ELF-1 (cell line): Measurements from ENCODE around the gene HNF1B.
"Not testable (repeated sequence)": the region's sequence is repeated elsewhere in the genome, so short reads cannot be mapped to it uniquely, and the experiment has no call there.

Experiments used
- DNase-seq: peaks from one replicate; pipeline ENCODE4 v3.0.0-alpha.2; 2016; ENCODE audit warnings: low read depth, low spot score

Gene HNF1B, protein sequence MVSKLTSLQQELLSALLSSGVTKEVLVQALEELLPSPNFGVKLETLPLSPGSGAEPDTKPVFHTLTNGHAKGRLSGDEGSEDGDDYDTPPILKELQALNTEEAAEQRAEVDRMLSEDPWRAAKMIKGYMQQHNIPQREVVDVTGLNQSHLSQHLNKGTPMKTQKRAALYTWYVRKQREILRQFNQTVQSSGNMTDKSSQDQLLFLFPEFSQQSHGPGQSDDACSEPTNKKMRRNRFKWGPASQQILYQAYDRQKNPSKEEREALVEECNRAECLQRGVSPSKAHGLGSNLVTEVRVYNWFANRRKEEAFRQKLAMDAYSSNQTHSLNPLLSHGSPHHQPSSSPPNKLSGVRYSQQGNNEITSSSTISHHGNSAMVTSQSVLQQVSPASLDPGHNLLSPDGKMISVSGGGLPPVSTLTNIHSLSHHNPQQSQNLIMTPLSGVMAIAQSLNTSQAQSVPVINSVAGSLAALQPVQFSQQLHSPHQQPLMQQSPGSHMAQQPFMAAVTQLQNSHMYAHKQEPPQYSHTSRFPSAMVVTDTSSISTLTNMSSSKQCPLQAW

GRCh38 chr17:37744961-37745800, at the start of gene HNF1B:
HNF1B (minus strand) TSS chr17:37745059; CDS start chr17:37744884, 175 bp downstream.
- peak; percentile 55 for DNase-seq

- DNase-seq = no peak
Measured at GRCh38 chr17:37792787-37793186, 47.9 kb upstream of the HNF1B start.

DNA sequence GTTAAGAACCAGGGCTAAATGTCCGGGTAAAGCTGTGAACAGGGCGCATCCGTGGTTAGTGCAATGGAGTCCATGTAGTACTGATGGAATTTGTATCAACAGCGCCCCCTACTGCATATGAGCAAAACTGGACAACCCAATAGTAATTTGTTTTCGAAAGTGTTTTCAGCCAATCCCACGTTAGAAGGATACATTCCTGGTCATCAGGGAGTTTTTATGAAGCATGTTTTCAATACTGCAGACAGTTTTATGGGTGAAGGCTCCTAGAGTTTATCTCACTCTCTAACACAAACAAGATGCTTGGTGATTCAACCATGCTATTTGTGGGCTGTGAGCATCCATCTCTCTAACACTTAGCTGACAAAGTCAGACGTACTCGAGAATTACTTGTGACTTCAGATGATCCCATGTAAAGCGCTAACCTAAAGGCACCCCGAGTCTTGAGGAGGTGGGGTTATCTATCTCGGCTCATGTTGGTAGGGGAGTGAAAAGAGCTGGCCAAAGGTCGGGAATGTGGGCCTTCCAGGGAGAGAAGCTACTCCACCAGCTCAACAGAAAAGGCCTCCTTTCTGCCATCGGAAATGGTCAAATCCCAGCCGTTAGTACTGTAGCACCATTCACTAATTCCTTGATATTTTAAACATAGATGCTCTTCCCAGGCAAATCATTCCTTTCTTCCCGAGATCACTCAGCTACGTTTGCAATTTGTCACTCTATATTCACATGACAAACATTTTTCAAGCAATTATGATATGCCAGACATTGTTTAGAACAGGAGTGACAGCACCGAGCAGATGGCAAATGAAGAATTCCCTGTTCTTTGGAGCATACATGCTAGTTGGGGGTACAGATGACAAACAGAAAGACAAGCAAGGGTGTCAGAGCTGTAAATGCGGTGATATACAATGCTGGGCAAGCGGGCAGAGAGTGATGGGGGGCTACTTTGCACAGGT, 46.9 kb upstream of the HNF1B start:
- peak; percentile 40 for DNase-seq

DNA sequence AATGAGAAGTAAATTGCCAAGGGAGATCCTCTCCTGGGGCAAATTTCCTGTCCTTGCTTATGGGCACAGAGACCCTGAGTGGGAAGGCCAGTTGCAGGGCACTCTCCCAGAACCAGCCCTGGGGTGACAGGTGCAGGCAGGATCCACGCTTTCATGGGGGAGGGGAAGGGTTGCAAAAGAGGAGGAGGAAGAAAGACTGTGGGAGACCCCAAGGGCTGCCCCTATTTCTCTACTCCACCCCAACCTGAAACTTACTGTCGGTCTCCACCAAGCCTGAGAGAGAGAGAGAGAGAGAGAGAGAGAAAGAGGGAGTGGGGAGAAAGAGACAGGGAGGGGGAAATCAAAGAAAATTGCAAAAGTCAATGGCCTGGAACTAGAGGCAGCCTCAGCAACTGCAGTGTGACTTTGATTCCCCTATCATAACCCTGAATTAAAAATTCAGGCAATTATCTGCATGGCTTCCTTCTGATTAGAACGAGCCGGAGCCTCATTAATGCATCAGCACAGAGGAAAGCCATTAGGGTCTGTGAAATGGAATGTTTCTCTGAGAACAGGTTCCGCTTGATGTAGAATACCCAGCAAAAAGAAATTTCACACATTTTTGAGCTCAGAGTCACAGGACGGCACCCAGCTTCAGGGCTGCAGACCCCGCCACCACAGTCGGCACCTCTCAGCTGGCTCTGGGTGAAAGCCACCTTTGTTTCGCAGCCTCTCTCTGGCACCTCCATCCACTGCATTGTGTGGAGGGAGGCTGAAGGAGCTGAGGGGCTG, 45.1 kb upstream of the HNF1B start:
- no peak for DNase-seq

DNA sequence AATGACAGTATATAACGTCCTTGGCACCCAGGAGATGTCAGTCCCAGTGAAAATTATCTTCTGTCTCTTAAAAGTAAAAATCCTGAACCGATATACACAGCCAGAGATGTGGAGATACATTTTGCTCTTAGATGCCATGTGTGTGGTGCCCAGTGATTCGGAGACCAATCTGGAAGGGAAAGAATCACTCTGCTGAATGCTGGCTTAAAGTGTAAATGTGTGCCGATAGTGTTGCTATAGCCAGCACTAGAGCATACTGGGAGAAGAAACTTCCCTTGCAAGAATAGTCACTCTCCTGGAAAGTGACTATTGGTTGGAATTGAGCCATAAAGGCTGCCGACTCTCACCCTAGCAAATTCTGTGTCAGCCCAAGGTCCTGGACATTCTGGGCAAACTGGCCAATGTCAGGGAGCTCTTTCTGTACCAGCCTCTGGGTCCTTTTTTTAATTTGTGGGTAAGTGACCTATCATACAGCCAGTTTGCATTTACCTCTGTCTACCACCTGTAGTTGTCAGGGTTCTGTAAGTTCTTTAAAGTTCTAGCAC, 44.2 kb upstream of the HNF1B start:
- DNase-seq = no peak

DNA sequence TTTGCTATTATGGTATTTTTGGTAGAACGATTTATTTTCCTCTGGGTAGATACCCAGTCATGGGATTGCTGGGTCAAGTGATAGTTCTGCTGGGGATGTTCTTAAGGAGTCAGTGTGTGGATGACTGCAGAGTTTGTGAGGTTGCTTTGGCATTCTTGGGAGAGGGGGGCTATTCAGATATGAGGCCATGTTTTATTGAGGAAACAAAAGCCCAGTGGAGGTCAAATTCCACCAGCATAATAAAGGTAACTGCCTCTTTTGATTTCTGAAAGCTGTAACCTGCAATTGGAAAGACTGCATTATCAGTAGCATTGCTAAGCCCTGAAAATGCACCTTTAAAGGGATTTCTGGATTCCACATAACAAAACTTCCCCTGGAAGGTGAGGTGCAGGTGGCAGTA, 43.7 kb upstream of the HNF1B start:
- DNase-seq = no peak

- DNase-seq = no peak
Measured at GRCh38 chr17:37787055-37787757, 42.3 kb upstream of the HNF1B start.

GRCh38 chr17:37786481-37786880, 41.6 kb upstream of the HNF1B start:
- no peak for DNase-seq

- not testable (repeated sequence) for DNase-seq
Measured at GRCh38 chr17:37782460-37782859, 37.6 kb upstream of the HNF1B start.

DNA sequence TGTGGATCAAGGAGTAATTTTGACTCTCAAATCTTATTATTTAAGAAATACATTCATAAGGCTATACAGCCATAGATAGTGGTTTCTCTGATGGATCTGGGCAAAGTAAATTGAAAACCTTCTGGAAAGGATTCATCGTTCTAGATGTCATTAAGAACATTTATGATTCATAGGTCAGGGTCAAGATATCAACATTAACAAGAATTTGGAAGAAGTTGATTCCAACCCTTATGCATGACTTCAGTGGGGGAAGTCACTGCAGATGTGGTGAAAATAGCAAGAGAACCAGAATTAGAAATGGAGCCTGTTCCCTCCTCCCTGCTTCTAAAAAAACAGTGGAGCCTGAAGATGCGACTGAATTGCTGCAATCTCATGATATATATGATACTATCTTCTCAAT, 36.6 kb upstream of the HNF1B start:
- DNase-seq = no peak

DNA sequence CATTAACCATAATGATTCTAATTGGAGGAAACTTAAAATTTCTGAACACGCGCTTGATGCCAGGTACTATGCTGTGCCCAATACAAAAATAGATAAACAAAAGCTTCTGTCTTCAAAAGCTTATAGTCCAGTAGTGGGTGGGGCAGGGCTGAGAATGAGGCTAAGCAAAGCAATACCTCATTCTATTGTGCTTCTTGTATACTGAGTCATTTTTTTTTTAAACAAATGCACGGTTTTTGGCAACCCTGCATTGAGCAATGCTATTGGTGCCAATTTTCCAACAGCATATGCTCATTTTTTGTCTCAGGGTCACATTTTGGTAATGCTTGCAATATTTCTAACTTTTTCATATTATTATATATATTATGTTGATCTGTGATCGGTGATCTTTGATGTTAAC, 34.7 kb upstream of the HNF1B start:
- no peak for DNase-seq

DNA sequence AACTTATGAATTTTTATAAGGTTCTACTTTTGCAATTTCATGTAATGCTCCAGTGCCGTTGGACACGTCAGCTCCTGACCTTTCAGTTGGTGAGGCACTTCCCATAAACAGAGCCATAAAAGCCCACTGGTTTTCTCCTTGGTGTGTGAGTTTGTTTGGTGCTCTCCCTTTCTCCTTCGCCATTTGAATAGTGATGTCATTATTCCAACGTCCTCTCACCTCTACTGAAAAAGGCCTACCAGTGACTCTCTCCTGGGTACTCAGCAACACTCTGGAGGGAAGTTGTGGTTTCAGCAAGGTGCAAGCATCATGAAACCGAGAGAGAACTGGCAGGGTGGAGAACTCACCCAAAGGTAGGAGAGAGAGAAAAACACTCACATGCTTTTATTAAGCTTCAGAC, 29.6 kb upstream of the HNF1B start:
- no peak for DNase-seq

- no peak for DNase-seq
Measured at GRCh38 chr17:37772982-37773381, 28.1 kb upstream of the HNF1B start.

DNA sequence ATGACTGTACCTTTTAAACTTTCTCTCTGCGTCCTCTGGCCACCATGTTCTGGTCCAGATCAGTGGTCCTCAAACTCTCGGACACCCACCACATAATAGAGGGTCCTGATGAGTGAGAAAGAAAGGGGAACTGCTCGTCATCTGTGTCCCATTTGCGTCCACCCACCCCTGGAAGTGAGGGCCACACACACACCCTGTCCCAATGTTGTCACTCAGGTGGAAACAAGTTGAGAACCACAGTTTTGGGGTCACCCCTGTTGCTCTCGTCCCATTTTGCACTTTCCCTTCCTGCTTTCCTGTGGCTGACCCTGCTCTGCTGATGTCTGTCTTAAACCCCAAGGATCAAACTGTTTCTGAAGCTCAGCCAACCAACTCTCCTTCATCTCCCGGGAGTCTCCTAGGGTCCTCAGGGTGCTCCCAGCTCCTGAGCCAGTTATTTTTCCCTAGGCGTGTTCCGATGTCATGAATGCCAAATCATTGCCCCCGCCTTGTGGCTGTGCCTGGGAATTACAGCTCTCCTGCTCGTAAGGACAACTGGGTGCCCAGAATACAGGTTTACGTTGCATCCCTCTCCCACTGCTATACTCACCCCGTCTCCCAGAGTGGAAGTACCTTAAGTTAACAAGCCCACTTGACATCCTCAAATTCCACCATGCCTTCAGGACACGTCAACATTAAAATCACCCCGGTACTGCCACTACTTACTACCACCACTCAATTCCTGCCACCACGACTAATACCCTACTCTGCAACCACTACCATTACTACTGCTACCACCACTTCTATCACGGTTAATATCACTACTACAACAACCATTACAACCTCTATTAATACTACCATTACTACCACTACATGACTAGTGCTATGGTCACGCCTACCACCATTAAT, 26.0 kb upstream of the HNF1B start:
- DNase-seq = peak; percentile 46

DNA sequence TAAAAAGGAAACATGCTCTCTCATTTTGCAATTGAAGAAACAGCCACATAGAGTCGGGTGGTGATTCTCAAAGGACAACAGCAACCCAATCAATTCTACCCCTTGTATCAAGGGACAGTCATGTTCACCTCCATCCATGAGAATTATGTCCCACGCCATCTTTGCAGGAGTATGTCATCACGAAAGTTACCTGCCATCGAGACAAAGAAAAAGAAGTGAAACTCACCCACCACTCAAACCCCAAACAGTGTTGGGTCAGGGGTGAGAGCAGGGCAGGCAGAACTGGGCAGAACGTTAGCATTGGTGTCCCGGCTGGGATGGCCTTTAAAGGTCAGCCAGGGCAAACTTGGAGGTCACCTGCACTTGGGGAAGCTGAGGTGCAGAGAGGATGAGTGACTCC, 24.2 kb upstream of the HNF1B start:
- DNase-seq = no peak

GRCh38 chr17:37768438-37768837, 23.6 kb upstream of the HNF1B start:
- no peak for DNase-seq

DNA sequence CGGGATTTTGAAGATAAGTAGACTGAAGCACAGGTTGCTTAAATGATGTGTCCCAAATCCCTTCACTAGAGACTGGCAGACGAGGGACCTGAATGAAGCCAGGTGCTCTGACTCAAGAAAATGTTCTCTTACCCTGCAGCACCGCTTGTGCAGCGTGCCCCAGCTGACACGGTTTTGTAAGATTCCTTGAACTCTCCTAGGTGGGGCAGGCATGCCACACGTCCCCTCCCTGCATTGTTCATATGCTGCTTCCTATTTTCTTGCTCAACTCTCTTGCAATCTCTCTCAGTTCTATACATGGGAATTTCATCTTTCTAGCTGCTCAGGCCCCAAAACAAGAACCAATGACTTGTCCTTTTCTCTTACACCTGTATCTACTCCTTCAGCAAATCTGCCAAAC, 22.1 kb upstream of the HNF1B start:
- DNase-seq = no peak

GRCh38 chr17:37764383-37764782, 19.5 kb upstream of the HNF1B start:
- no peak for DNase-seq

DNA sequence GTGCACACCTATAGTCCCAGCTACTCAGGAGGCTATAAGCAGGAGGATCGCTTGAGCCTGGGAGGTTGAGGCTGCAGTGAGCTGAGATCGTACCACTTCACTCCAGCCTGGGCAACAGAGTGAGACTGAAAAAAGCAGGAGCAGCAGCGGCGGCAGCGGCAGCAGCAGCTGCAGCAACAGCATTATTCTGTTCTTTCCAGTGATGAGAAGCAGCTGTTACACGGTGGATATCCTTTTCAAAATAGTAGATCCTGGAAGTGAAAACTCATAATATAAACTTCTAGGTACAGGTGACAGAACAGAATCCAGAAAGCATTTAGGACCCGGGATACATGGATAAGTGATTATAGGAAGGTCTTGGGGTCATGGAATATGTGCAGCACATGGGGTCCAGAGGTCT, 17.8 kb upstream of the HNF1B start:
- DNase-seq = no peak
